Measurements from ENCODE around the gene COX5A.

DNA sequence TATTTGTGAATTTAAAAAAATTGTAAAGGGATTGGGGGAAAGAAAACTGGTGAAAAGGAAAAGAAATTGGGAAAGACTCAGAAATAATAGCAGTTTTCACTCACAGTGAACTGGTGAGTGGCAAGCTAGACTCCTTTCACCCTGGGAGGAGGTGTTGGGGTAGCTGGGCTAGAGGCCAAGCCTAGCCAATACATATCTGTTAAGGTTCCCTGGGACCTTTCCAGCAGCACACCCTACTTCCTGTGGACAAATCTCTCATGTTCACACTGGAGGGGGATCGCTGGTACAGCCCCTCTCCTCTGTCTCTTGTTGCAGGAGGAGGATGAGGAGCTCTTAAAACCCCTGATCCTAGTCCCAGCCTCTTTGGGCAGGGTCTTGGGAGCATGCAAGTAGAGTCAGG, 22.4 kb upstream of the COX5A start:
- TF ChIP-seq FOXP2 (optimal IDR thresholded peaks at IDR 0.05; ENCODE audit: borderline replicate concordance, extremely low read depth, extremely low read length, insufficient read depth) (no peak), REST (IDR thresholded peaks at IDR 0.05; ENCODE audit: insufficient read depth in 1 of 2, low read depth in 2 of 2, low read length in 2 of 2) (no peak), SIN3A (IDR thresholded peaks at IDR 0.05; ENCODE audit: borderline replicate concordance, insufficient read depth, low read length) (no peak)

Measured in PFSK-1 (cell line).